Prostate gland (tissue), 2 donors: Measurements from ENCODE around the gene ZNF726.

Experiments used
- POLR2A ChIP-seq: fragments of 450-650 bp; IDR thresholded peaks from one replicate; pipeline ENCODE4 v1.6.1; 2016; ENCODE audit warnings: antibody characterized with exemption, mild to moderate bottlenecking
- TF ChIP-seq, protein P1 (sequence below), 4 experiments: fragments of 200-600 bp in 2 of 4; fragments of 450-650 bp in 2 of 4; sonication (generic) in 2 of 4; IDR thresholded peaks; 1 replicate in 3 of 4; 2 replicates in 1 of 4; pipeline ENCODE4 v1.5.1; 2016 to 2019; ENCODE audit warnings: antibody characterized with exemption in 4 of 4, mild to moderate bottlenecking in 2 of 4, moderate library complexity in 2 of 4

DNA sequence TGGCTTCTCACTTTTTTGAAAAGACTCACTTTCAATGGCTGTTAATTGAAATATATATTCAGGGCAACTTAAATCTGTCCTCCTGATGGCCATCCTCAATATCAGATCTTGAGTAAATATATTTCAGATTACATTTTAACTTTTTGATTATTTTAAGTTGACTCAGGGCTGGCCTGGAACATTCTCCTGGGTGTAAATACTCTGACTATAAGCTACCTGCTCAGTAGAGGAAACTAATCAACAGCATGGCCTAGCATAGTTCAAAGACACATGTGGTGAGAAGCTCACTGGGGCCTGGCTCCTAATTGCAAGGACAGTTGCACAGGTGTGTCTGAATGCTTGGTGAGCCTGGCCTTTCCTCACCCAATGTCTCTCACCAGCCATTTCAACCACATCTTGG, 5.5 kb upstream of the ZNF726 start:
- TF ChIP-seq POLR2A = no peak
- TF ChIP-seq, protein P1, sequence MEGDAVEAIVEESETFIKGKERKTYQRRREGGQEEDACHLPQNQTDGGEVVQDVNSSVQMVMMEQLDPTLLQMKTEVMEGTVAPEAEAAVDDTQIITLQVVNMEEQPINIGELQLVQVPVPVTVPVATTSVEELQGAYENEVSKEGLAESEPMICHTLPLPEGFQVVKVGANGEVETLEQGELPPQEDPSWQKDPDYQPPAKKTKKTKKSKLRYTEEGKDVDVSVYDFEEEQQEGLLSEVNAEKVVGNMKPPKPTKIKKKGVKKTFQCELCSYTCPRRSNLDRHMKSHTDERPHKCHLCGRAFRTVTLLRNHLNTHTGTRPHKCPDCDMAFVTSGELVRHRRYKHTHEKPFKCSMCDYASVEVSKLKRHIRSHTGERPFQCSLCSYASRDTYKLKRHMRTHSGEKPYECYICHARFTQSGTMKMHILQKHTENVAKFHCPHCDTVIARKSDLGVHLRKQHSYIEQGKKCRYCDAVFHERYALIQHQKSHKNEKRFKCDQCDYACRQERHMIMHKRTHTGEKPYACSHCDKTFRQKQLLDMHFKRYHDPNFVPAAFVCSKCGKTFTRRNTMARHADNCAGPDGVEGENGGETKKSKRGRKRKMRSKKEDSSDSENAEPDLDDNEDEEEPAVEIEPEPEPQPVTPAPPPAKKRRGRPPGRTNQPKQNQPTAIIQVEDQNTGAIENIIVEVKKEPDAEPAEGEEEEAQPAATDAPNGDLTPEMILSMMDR (IDR thresholded peaks at IDR 0.05) = no peak
